Thyroid gland (tissue), 4 donors: ENCODE results near the gene AKAP7.

Experiments used
- POLR2A ChIP-seq, 2 donors: fragments of 450-650 bp; IDR thresholded peaks; one replicate each; pipeline ENCODE4 v1.6.1; 2017; ENCODE audit warnings: antibody characterized with exemption in 2 of 2, mild to moderate bottlenecking in 2 of 2, moderate library complexity in 1 of 2
- TF ChIP-seq, protein P1 (sequence below), 6 experiments: fragments of 200-600 bp in 3 of 6; fragments of 450-650 bp in 3 of 6; sonication (generic) in 3 of 6; IDR thresholded peaks; one replicate each; pipeline ENCODE4 v1.5.1; 2016 to 2019; ENCODE audit warnings: antibody characterized with exemption in 6 of 6, mild to moderate bottlenecking in 2 of 6, inconsistent platforms in 1 of 6, moderate library complexity in 1 of 6

DNA sequence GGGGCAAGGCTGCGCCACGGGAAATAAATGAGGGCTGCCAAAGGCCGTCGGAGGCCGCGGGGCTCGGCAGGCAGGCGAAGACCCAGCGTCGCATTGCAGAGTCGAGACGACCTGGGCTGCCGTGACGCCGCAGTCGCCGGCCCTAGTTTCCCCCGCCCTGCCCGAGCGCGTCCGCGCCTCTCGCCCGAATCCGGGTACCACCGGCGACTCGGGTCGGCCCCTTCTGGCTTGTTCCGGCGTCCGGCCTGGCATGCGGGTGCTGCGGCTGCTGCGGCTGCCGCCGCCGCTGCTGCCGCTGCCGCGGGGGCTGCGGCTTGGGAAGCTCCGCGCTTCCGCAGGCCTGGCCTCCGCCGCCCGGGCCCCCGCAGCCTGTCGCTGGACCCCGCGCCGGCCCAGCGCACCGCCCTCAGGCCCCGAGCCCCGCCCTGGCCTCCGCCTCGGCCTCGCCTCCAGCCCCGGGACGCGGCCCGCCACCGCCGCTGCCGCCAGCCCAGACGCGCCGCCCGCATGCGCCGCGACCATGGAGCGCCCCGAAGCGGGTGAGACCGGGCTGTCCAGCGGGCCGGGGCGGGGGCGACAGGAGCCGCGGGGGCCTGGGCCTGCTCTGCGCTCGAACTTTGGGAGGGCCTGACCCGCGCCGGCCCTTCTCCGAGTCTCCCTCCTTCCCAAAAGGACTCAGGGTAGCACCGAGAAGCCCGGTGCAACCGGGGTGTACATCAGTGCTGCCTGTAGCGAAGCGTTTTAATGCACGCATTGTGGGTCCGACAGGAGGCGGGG lies at the start of gene AKAP7:
- peak in 1 of 2 donors; percentile 71 for TF ChIP-seq POLR2A (IDR thresholded peaks at IDR 0.05)
- TF ChIP-seq, protein P1, sequence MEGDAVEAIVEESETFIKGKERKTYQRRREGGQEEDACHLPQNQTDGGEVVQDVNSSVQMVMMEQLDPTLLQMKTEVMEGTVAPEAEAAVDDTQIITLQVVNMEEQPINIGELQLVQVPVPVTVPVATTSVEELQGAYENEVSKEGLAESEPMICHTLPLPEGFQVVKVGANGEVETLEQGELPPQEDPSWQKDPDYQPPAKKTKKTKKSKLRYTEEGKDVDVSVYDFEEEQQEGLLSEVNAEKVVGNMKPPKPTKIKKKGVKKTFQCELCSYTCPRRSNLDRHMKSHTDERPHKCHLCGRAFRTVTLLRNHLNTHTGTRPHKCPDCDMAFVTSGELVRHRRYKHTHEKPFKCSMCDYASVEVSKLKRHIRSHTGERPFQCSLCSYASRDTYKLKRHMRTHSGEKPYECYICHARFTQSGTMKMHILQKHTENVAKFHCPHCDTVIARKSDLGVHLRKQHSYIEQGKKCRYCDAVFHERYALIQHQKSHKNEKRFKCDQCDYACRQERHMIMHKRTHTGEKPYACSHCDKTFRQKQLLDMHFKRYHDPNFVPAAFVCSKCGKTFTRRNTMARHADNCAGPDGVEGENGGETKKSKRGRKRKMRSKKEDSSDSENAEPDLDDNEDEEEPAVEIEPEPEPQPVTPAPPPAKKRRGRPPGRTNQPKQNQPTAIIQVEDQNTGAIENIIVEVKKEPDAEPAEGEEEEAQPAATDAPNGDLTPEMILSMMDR (IDR thresholded peaks at IDR 0.05) = no peak
